Glutamatergic neuron (in vitro differentiated cells): Measurements from ENCODE around the gene UBE2E3. TPM values are rescaled to one million over a fixed set of nuclear protein-coding genes. Genes with fewer than 3 reads are reported as not detected.

Experiments
- DNase-seq: peaks from one replicate; pipeline ENCODE4 v3.0.0; 2022
- H3K27ac Mint-ChIP-seq: one replicate; pipeline ENCODE4 v1.8.0; 2020; ENCODE audit warnings: mild to moderate bottlenecking, mixed read lengths, inconsistent platforms; ENCODE audit not compliant: unreplicated experiment
- H3K27me3 Mint-ChIP-seq: one replicate; pipeline ENCODE4 v1.8.0; 2020; ENCODE audit warnings: mild to moderate bottlenecking, moderate library complexity, mixed read lengths, inconsistent platforms; ENCODE audit not compliant: unreplicated experiment
- H3K36me3 Mint-ChIP-seq: one replicate; pipeline ENCODE4 v1.8.0; 2020; ENCODE audit warnings: mild to moderate bottlenecking, mixed read lengths, inconsistent platforms; ENCODE audit not compliant: unreplicated experiment
- H3K4me1 Mint-ChIP-seq: one replicate; pipeline ENCODE4 v1.8.0; 2020; ENCODE audit warnings: mild to moderate bottlenecking, low read depth, mixed read lengths, inconsistent platforms; ENCODE audit not compliant: unreplicated experiment
- H3K4me3 Mint-ChIP-seq: one replicate; pipeline ENCODE4 v1.8.0; 2020; ENCODE audit warnings: mild to moderate bottlenecking, mixed read lengths, inconsistent platforms; ENCODE audit not compliant: unreplicated experiment
- H3K9me3 Mint-ChIP-seq: one replicate; pipeline ENCODE4 v1.8.0; 2020; ENCODE audit warnings: mild to moderate bottlenecking, moderate library complexity, mixed read lengths, inconsistent platforms; ENCODE audit not compliant: unreplicated experiment
- CTCF ChIP-seq: fragments of 200-600 bp; sonication (generic); IDR thresholded peaks from one replicate; pipeline ENCODE4 v1.5.0; 2021; ENCODE audit not compliant: partially characterized antibody, unreplicated experiment
- total RNA-seq: library from RNA; stranded (reverse); fragmentation: NEBNext Ultra II Directional; extraction: Animal tissue kit (Norgen Biotek cat#: 25700); gene quantifications from one replicate; pipeline ENCODE4 v1.2.1, GENCODE V29; 2021; ENCODE audit not compliant: unreplicated experiment

UBE2E3 gene
- total RNA-seq, 1 donor from 2014 or later, result 294 TPM

GRCh38 chr2:181112916-181113315, 132.5 kb downstream of the UBE2E3 start:
- no peaks in the 10 kb centered on the region for H3K9me3 Mint-ChIP-seq
- no peaks in the 10 kb centered on the region for H3K27me3 Mint-ChIP-seq
- no peaks in the 10 kb centered on the region for H3K36me3 Mint-ChIP-seq
- H3K27ac Mint-ChIP-seq, result no peak overlapping the region
- DNase-seq, result no peak
- no peak overlapping the region for H3K4me3 Mint-ChIP-seq
- TF ChIP-seq CTCF, result no peak
- H3K4me1 Mint-ChIP-seq, result no peaks in the 10 kb centered on the region
